HuH-7.5 (cell line): ENCODE results near the gene TIMP1.

Experiments
- DNase-seq: peaks from one replicate; pipeline ENCODE4 v3.0.0; 2011; ENCODE audit warnings: low spot score

TIMP1 gene

DNA sequence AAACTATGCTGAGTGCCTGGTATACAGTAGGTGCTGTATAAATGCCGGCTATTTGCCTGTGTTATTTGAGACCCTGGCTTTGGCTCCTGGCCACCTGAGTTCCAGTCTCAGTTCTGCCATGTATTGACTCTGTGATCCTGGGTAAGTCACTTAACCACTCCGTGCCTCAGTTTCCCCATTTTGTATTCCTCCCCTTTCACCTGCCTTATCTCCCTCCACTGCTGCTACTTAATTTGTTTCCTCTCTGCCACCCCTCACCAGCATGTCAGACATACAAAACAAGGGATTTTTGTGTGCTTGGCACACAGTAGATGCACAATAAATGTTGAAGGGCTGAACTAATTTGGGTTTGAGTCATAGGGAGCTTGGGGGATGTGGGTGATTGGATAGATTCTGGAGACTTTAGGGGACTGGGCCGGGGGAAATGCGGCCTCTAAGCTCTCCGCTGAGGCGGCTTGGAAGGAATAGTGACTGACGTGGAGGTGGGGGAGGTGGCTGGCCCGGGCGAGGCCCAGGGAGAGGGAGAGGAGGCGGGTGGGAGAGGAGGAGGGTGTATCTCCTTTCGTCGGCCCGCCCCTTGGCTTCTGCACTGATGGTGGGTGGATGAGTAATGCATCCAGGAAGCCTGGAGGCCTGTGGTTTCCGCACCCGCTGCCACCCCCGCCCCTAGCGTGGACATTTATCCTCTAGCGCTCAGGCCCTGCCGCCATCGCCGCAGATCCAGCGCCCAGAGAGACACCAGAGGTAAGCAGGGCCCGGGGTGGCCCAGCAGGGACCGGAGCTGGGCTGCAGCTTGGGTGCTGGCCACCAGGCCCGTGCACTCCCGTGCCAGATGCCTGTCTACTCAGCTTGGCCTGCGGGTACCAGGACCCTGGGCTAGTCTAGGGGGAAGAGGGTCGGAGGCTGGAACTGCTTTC is at the start of gene TIMP1:
Gene TIMP1 (plus strand): TSS at position 706 of the 917 bp plus-strand sequence. CDS start 980 bp downstream, outside the sequence.
- DNase-seq: peak; percentile 31

- DNase-seq: no peak
These were observed 42.4 kb upstream of the TIMP1 start for GRCh38 chrX:47539860-47540259.

DNA sequence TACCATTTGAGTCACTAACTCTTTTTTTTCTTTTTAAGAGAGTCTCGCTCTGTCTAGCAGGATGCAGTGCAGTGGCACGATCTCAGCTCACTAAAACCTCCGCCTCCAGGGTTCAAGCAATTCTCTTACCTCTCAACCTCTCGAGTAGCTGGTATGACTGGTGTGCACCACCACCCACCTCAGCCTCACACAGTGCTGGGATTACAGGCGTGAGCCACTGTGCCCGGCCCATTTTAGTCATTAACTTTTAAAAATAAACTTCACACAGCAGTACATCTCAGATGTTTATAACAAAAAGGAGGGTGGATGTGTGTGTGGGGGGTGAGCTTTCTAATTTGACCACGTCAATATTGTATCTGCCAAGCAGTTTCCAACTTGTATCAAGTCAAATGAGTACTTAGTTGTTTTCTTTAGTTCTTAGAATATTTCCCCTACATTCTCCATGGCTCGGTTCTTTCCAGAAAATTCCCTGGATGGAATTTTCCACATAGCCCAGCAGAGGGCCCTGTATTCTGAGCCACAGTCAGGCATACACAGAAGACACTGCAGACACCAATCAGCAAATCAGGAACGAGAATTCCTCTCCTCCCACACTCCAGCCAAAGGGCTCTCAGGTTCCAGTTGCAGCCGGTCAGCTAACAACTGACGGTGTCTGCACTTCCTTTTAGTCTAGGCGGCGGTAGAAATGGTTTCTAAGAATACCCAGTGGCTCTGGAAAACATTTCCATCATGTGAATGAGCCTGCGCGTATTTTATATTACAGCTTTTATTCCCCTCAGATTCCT is 41.3 kb upstream of the TIMP1 start:
- DNase-seq: peak; percentile 59

- DNase-seq: no peak
These were observed 38.7 kb upstream of the TIMP1 start for GRCh38 chrX:47543496-47543895.

DNA sequence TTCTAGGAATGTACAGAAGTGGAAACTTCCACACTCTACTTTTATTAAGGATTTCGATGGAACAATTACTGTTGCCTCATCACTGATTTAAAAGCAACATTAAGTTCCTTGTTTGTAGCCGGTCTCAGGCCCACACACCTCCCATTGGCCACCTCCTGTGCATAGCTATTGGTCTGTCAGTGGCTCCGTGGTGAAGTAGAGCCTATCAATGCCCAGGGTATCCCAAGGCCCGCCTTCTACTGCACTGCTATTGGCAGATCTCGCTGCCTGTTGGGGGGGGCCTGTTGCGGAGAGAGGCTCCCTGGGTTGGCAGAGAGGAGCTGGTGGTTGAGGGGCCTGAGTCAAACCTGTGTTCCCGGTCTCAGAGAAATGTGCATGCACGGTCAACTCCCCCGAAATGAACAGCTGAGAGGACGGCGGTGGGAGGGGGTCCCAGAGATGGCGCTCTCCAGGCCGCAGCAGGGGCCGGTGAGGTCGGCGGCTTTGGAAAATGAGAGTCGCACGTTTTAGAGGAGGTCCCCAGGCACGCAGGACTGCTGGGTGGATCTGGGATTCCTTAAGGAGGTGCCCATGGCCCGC is 26.1 kb upstream of the TIMP1 start:
- no peak for DNase-seq

GRCh38 chrX:47558436-47558835 is 23.8 kb upstream of the TIMP1 start:
- no peak for DNase-seq

DNA sequence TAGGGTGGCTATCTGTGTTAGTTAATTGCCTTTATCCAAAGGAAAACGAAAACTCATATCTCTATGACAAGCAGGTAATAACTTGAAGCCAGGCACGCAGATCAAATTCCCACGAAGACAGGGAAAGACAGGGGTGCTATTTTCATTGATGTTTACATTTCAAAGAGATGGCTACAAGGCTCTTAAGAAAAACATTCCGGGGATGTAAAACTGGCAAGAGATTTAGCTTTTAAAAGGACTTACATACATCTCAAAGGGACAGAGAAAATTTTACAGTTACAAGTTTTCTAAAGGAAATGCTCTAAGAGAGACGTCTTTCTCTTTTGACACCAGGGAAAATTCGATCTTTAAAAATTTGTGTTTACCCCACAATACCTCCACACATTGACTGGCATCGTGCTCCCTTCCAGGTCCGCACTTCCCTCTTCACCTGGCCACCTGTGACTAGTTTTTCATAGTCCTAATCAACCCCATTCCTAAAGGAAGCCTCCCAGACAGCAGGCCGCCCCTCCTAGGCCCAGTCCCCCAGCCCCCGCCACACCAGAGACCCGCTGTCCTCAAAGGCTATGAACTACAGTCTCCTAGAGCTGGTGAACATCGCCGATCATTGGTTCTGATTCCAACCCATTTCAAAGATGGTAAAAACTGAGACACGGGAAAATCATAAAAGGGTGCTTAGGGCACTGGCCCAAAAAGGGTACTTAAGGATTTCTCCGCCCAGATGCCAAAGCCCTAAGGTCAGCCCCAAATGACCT is 21.9 kb upstream of the TIMP1 start:
- no peak for DNase-seq

- DNase-seq: peak; percentile 69
These were observed 21.1 kb upstream of the TIMP1 start, which contains the start of gene ARAF for GRCh38 chrX:47560934-47561658. ARAF (plus strand) TSS chrX:47561205; CDS start chrX:47562968, 1,763 bp downstream.

- no peak for DNase-seq
These were observed 20.5 kb upstream of the TIMP1 start for GRCh38 chrX:47561659-47562151.

DNA sequence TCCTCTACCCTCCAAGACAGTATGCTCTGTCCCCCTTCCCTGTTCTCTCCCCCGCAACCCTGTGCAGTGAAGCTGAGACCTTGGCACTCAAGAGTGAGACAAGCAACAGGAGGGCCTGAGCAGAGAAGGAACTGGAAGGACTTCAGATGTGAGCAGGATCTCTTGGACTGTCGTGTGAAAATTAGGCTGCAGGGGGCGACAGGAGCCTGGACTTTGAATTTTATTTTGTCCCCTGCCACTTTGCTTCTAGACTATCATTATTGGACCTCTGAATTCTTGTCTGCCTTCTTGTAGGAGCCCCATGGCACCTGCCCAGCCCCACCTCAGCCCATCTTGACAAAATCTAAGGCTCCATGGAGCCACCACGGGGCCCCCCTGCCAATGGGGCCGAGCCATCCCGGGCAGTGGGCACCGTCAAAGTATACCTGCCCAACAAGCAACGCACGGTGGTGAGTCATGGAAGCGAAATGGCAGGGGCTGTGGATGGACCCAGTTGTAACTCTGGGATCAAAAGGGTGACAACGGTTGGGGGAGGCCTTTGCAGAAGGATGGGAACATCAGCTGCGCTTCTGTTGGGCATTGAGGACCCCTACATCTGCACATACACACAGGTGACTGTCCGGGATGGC is 19.5 kb upstream of the TIMP1 start:
- no peak for DNase-seq

- DNase-seq: no peak
These were observed 18.4 kb upstream of the TIMP1 start for GRCh38 chrX:47563801-47564315.

DNA sequence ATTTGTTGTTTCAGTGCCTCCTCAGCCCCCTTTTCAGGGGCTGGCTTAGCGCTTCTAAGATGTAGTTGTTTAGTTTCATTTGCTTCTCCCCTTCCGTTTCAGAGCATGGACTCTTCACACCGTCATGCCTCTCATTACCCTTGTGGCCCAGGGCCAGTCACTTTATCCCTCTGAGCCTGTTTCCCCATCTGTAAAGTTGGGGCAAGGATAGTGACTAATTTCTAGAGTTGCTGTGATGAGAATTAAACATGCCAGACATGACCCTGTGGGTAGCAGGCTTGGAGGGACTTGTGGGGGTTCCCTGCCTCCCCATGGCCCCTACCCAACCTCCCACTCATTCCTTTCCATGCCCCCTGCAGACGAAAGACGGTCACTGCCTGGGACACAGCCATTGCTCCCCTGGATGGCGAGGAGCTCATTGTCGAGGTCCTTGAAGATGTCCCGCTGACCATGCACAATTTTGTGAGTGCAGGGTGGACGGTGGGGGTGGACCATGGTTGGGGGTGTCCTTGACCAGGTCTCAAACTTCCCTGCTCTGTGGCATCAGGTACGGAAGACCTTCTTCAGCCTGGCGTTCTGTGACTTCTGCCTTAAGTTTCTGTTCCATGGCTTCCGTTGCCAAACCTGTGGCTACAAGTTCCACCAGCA is 17.7 kb upstream of the TIMP1 start:
- no peak for DNase-seq

GRCh38 chrX:47566841-47567240 is 15.4 kb upstream of the TIMP1 start:
- no peak for DNase-seq

DNA sequence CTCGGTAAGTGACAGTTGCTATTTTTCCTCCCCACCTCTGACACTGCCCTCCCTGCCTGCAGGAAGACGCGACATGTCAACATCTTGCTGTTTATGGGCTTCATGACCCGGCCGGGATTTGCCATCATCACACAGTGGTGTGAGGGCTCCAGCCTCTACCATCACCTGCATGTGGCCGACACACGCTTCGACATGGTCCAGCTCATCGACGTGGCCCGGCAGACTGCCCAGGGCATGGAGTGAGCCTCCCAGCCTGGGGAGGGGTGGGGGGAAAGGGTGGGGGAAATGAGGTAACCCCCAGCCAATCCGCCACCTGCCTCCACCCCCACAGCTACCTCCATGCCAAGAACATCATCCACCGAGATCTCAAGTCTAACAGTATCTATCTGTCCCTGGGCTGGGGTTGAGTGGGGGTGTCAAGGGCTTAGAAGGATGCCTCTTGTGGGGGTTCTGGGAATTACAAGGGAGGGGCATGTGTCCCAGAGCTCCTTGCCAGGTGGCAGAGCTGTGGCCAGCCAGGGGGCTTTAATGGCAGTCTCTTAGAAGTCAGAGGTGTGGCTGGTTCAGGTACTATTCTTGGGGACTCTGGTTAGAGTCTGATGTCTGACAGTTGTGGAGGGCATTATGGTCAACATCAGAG is 13.5 kb upstream of the TIMP1 start:
- DNase-seq: no peak

- no peak for DNase-seq
These were observed 11.4 kb upstream of the TIMP1 start for GRCh38 chrX:47570794-47571193.

GRCh38 chrX:47571215-47571614 is 11.0 kb upstream of the TIMP1 start:
- DNase-seq: no peak

GRCh38 chrX:47571896-47572295 is 10.3 kb upstream of the TIMP1 start:
- no peak for DNase-seq

GRCh38 chrX:47572773-47573340 is 9.4 kb upstream of the TIMP1 start:
- DNase-seq: no peak
